Right lobe of liver (tissue), 4 donors: ENCODE results near the gene ENDOV.

ENCODE experiments used
- CTCF ChIP-seq, 4 donors: fragments of 200-600 bp in 3 of 4; fragments of 450-650 bp in 1 of 4; IDR thresholded peaks; one replicate each; pipeline versions ENCODE4 v1.5.1 to v1.8.0; 2016 to 2022; ENCODE audit warnings: antibody characterized with exemption in 4 of 4, mild to moderate bottlenecking in 2 of 4
- POLR2A ChIP-seq: fragments of 450-650 bp; IDR thresholded peaks from one replicate; pipeline ENCODE4 v1.6.1; 2017; ENCODE audit warnings: antibody characterized with exemption, mild to moderate bottlenecking
- donor health status: DM: no; HTN: no; CAD: no.
- donor health status: DM: no; HTN: no; CAD: no.
- donor health status: DM: no; HTN: yes; CAD: no.

- TF ChIP-seq CTCF (IDR thresholded peaks at IDR 0.05) (no peak), POLR2A (no peak)
Measured at GRCh38 chr17:80421381-80422090, 6.6 kb downstream of the ENDOV start.
